ENCODE measurements around the gene BRAF. TPM values are rescaled to one million over a fixed set of nuclear protein-coding genes. Genes with fewer than 3 reads are reported as not detected.
"Not testable (repeated sequence)": the region's sequence is repeated elsewhere in the genome, so short reads cannot be mapped to it uniquely, and the experiment has no call there.

BRAF gene
- total RNA-seq, 1 donor from 2014 or later = 19.8 TPM

GRCh38 chr7:140678816-140679130, 246.0 kb downstream of the BRAF start:
- Mint-ChIP-seq H3K4me3 (ENCODE audit: unreplicated experiment) (no peak overlapping the region), H3K4me1 (ENCODE audit: low read depth) (peaks cover 19% of the 10 kb centered on the region), H3K9me3 (ENCODE audit: low read depth) (no peaks in the 10 kb centered on the region), H3K27ac (ENCODE audit: unreplicated experiment) (no peak overlapping the region), H3K36me3 (ENCODE audit: low read depth) (peaks cover 29% of the 10 kb centered on the region), H3K27me3 (ENCODE audit: low read depth) (no peaks in the 10 kb centered on the region)
- no peak for DNase-seq (ENCODE audit: low spot score)
- TF ChIP-seq, protein P1, sequence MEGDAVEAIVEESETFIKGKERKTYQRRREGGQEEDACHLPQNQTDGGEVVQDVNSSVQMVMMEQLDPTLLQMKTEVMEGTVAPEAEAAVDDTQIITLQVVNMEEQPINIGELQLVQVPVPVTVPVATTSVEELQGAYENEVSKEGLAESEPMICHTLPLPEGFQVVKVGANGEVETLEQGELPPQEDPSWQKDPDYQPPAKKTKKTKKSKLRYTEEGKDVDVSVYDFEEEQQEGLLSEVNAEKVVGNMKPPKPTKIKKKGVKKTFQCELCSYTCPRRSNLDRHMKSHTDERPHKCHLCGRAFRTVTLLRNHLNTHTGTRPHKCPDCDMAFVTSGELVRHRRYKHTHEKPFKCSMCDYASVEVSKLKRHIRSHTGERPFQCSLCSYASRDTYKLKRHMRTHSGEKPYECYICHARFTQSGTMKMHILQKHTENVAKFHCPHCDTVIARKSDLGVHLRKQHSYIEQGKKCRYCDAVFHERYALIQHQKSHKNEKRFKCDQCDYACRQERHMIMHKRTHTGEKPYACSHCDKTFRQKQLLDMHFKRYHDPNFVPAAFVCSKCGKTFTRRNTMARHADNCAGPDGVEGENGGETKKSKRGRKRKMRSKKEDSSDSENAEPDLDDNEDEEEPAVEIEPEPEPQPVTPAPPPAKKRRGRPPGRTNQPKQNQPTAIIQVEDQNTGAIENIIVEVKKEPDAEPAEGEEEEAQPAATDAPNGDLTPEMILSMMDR (IDR thresholded peaks at IDR 0.05) = no peak

DNA sequence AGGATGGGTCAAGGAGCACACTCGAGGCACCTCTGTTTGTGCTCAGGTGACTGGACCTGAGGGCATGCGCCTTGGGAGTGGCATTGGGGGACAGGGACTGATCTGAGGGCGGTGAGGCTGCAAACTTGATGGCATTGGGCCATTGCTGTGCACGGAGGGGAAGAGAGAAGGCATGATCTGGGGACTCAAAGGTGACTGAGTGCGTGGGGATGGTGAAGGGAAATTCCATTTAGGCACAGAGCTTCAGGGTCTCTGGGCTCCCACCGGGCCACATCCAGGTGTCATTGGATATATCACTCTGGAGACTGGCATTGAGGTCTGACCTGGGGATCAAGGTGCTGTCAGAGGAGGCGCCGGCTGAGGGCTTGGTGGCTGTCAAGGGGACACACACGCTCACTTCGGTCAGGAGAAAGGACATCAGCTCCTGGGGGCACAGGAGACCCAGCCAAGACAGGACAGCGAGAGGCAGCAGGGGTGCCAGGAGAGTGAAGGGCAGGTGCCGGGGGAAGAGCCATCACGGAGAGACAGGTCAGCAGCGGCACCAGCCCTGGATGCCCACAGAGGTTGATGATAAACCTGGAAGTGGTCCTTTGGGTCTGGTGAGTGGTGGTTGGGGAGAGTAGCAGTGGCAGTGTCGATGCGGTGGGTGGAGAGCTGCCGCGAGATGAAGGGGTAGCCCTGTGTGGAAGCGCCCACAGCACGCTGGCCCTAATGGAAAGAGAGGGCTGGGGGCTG, 246.5 kb downstream of the BRAF start:
- no peaks in the 10 kb centered on the region for H3K27me3 Mint-ChIP-seq (ENCODE audit: low read depth)
- no peak overlapping the region for H3K4me3 Mint-ChIP-seq (ENCODE audit: unreplicated experiment)
- peak; percentile 77 for DNase-seq (ENCODE audit: low spot score)
- H3K9me3 Mint-ChIP-seq (ENCODE audit: low read depth) = no peaks in the 10 kb centered on the region
- no peak overlapping the region for H3K27ac Mint-ChIP-seq (ENCODE audit: unreplicated experiment)
- TF ChIP-seq, protein P1 (IDR thresholded peaks at IDR 0.05) = no peak
- H3K4me1 Mint-ChIP-seq (ENCODE audit: low read depth) = peaks cover 22% of the 10 kb centered on the region
- H3K36me3 Mint-ChIP-seq (ENCODE audit: low read depth) = peaks cover 27% of the 10 kb centered on the region

- Mint-ChIP-seq H3K4me1 (ENCODE audit: low read depth) (peaks cover 23% of the 10 kb centered on the region), H3K27ac (ENCODE audit: unreplicated experiment) (no peak overlapping the region), H3K9me3 (ENCODE audit: low read depth) (no peaks in the 10 kb centered on the region), H3K36me3 (ENCODE audit: low read depth) (peaks cover 27% of the 10 kb centered on the region), H3K4me3 (ENCODE audit: unreplicated experiment) (no peak overlapping the region), H3K27me3 (ENCODE audit: low read depth) (no peaks in the 10 kb centered on the region)
- TF ChIP-seq, protein P1 (IDR thresholded peaks at IDR 0.05) = no peak
- peak; percentile 4 for DNase-seq (ENCODE audit: low spot score)
Observed at GRCh38 chr7:140677496-140677895, 247.2 kb downstream of the BRAF start.

DNA sequence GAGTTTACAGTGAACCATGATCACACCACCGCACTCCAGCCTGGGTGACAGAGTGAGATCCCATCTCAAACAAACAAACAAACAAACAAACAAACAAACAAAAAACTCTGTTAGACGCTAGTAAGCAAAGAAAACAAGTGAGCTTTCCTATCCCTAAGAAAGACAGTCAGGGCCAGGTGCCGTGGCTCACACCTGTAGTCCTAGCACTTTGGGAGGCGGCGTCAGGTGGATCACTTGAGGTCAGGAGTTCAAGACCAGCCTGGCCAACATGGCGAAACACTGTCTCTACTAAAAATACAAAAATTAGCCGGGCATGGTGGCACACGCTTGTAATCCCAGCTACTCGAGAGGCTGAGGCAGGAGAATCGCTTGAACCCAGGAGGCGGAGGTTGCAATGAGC, 247.8 kb downstream of the BRAF start:
- not testable (repeated sequence) for H3K9me3 Mint-ChIP-seq (ENCODE audit: low read depth); H3K27ac Mint-ChIP-seq (ENCODE audit: unreplicated experiment)

DNA sequence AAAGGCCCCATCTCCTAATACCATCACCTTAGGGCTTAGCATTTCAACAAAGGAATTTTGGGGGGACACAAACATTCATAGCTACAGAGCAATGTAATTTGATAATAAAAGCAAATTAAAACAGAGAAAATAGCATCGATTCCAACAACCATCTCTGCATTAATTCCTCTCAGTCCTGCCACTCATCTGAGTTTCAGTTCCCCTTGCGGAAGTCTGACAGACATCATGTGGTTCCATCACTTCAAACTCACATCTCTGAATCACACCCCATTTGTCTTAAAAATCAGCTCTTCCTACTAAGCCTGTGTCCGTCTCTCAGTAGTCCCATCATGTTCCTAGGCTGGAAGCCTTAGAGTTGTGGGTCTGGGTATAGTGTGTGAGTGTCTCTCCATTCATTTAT, 248.4 kb downstream of the BRAF start:
- H3K36me3 Mint-ChIP-seq (ENCODE audit: low read depth) = peaks cover 27% of the 10 kb centered on the region

More for the DNA sequence above, 247.8 kb downstream of the BRAF start:
- H3K27me3 Mint-ChIP-seq (ENCODE audit: low read depth); H3K4me3 Mint-ChIP-seq (ENCODE audit: unreplicated experiment): not testable (repeated sequence)
- Mint-ChIP-seq H3K4me1 (ENCODE audit: low read depth) (peaks cover 28% of the 10 kb centered on the region), H3K36me3 (ENCODE audit: low read depth) (peaks cover 27% of the 10 kb centered on the region)
- DNase-seq (ENCODE audit: low spot score) = peak; percentile 48

More for the DNA sequence above, 248.4 kb downstream of the BRAF start:
- Mint-ChIP-seq H3K4me3 (ENCODE audit: unreplicated experiment) (no peak overlapping the region), H3K9me3 (ENCODE audit: low read depth) (no peaks in the 10 kb centered on the region), H3K27ac (ENCODE audit: unreplicated experiment) (no peak overlapping the region), H3K27me3 (ENCODE audit: low read depth) (no peaks in the 10 kb centered on the region), H3K4me1 (ENCODE audit: low read depth) (peaks cover 29% of the 10 kb centered on the region)
- TF ChIP-seq, protein P1 (IDR thresholded peaks at IDR 0.05) = no peak
- DNase-seq (ENCODE audit: low spot score) = no peak
